Endothelial cell (in vitro differentiated cells): Measurements from ENCODE around the gene CCL8. TPM values are rescaled to one million over a fixed set of nuclear protein-coding genes. Genes with fewer than 3 reads are reported as not detected.
A peak's percentile ranks its signal among the peaks of the same experiment; 100 is the strongest.

ENCODE experiments used
- DNase-seq: peaks from one replicate; pipeline ENCODE4 v3.0.0; 2021; ENCODE audit warnings: low spot score
- H3K27ac Mint-ChIP-seq: one replicate; pipeline ENCODE4 v1.8.0; 2021; ENCODE audit warnings: mixed read lengths, inconsistent platforms; ENCODE audit not compliant: unreplicated experiment
- H3K27me3 Mint-ChIP-seq: one replicate; pipeline ENCODE4 v1.8.0; 2021; ENCODE audit warnings: mild to moderate bottlenecking, moderate library complexity, mixed read lengths, inconsistent platforms; ENCODE audit not compliant: unreplicated experiment
- H3K36me3 Mint-ChIP-seq: one replicate; pipeline ENCODE4 v1.8.0; 2021; ENCODE audit warnings: mild to moderate bottlenecking, low read depth, mixed read lengths, inconsistent platforms; ENCODE audit not compliant: unreplicated experiment
- H3K4me1 Mint-ChIP-seq: one replicate; pipeline ENCODE4 v1.8.0; 2021; ENCODE audit warnings: mild to moderate bottlenecking, mixed read lengths, inconsistent platforms; ENCODE audit not compliant: unreplicated experiment
- H3K4me3 Mint-ChIP-seq: one replicate; pipeline ENCODE4 v1.8.0; 2021; ENCODE audit warnings: mild to moderate bottlenecking, mixed read lengths, inconsistent platforms; ENCODE audit not compliant: unreplicated experiment
- H3K9me3 Mint-ChIP-seq: one replicate; pipeline ENCODE4 v1.8.0; 2021; ENCODE audit warnings: mixed read lengths, inconsistent platforms; ENCODE audit not compliant: unreplicated experiment
- total RNA-seq: library from RNA; stranded (reverse); fragmentation: NEBNext Ultra II Directional; extraction: Animal tissue kit (Norgen Biotek cat#: 25700); gene quantifications from one replicate; pipeline ENCODE4 v1.2.1, GENCODE V29; 2021; ENCODE audit not compliant: unreplicated experiment
- TF ChIP-seq, protein P1 (sequence below): fragments of 200-600 bp; sonication (generic); IDR thresholded peaks from one replicate; pipeline ENCODE4 v1.5.0; 2021; ENCODE audit warnings: antibody characterized with exemption; ENCODE audit not compliant: unreplicated experiment

Gene CCL8
- total RNA-seq, 1 donor from 2014 or later, result not detected

DNA sequence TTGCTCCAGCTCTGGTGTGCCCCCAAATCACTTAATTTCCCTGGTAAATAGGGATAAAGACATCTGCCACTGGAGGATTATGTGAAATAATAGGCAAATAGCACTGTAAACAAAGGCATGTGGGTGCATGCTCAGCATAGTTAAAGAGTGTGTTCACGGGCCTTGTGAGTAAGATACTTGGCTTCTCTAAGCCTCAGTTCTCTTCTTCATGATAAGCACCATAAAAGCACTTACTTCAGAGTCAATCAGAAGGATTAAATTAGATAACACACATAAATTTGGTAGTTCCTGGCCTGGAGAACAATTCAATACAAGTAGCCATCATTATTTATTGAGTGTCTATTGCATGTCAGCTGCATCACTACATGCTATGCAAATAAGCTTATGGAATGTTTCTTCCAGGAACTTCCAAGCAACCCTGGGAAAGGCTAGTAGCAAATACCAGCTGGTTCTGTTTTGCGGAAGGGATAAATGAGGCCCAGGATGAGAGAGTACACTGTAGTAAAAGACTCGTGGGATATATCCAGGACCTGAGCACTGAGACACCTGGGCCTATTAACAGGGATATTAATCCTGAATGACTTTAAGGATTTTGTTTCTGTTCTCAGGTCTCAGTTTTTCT, 19.2 kb upstream of the CCL8 start:
- Mint-ChIP-seq H3K27me3 (no peaks in the 10 kb centered on the region), H3K4me3 (no peak overlapping the region), H3K36me3 (no peaks in the 10 kb centered on the region), H3K4me1 (peaks cover 22% of the 10 kb centered on the region), H3K27ac (peak overlapping the region; percentile 17), H3K9me3 (no peaks in the 10 kb centered on the region)
- no peak for DNase-seq
- TF ChIP-seq, protein P1, sequence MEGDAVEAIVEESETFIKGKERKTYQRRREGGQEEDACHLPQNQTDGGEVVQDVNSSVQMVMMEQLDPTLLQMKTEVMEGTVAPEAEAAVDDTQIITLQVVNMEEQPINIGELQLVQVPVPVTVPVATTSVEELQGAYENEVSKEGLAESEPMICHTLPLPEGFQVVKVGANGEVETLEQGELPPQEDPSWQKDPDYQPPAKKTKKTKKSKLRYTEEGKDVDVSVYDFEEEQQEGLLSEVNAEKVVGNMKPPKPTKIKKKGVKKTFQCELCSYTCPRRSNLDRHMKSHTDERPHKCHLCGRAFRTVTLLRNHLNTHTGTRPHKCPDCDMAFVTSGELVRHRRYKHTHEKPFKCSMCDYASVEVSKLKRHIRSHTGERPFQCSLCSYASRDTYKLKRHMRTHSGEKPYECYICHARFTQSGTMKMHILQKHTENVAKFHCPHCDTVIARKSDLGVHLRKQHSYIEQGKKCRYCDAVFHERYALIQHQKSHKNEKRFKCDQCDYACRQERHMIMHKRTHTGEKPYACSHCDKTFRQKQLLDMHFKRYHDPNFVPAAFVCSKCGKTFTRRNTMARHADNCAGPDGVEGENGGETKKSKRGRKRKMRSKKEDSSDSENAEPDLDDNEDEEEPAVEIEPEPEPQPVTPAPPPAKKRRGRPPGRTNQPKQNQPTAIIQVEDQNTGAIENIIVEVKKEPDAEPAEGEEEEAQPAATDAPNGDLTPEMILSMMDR, result no peak

DNA sequence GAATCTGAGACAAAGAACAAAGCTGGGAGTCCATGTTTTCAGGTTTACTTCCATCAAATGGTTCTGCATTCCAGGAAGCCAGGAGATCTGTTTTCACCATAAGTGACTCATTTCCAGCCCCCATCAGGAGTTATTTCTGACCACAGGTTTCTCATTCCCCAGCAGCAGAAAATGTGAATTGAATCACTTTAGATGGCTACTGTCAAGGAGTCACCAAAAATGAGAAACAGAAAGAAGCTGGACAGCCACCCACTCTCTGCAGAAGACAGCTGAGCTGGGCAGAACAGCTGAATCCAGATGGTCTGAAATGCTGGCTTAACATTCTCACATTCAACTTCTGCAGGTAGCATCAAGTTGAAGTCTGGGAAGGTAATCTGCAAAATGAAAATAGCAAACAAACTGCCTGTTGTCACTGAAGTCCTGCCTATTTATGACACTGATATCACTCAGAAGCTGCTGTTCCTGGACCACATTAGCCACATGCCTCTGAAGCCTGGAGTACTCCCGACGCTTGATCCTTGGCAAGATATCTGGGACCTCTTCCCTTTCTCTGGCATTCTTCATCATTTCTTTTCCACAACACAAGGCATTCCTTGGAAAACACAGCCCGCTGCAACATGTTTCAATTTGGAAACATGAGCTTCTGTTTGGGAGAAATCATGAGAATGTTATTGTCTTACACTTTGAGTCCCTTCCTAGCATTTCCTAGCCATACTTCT, 18.4 kb upstream of the CCL8 start:
- H3K27me3 Mint-ChIP-seq, result no peaks in the 10 kb centered on the region
- DNase-seq, result no peak
- TF ChIP-seq, protein P1, result no peak
- peak overlapping the region; percentile 17 for H3K27ac Mint-ChIP-seq
- no peaks in the 10 kb centered on the region for H3K36me3 Mint-ChIP-seq
- no peak overlapping the region for H3K4me3 Mint-ChIP-seq
- H3K9me3 Mint-ChIP-seq, result no peaks in the 10 kb centered on the region
- peaks cover 22% of the 10 kb centered on the region for H3K4me1 Mint-ChIP-seq

DNA sequence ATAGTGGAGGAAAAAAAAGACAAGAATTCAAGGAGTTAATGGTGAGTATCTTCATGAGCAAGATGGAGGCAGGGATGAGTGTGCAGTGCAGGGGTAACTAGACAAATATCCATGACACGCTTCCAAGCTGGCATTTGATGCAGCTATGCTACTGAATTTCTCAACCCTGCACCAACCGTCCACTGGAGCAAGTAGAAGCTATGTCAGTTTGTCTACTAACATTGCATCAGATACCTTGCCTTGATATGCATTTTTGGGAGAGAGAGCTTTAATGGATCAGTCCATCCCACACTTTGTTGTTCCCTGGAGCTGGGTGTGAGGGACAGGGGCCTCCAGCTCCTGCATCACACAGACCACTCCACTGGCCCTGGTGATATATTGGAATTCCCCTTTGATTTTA, 17.2 kb upstream of the CCL8 start:
- Mint-ChIP-seq H3K36me3 (no peaks in the 10 kb centered on the region), H3K9me3 (no peaks in the 10 kb centered on the region), H3K4me3 (no peak overlapping the region), H3K27ac (no peak overlapping the region), H3K27me3 (no peaks in the 10 kb centered on the region), H3K4me1 (peaks cover 22% of the 10 kb centered on the region)
- DNase-seq, result no peak
- TF ChIP-seq, protein P1, result no peak

DNA sequence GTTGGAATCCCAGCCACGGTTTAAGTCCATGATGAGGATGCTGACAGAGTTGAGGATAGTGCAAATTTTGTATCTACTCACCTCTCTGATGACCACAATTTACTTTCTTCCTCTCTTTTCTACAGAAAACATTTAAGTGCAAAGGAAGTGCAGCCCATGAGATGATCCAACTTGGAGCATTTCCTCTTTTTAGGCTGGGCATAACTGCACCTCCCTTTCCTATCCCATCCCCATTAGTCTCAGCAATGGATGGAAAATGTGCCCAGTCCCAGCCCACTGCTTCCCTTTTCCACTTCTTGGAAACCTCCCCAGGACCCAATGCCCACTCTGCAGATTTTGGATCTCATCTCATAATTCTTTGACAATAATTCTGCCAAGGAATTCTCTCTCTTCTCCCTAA, 16.6 kb upstream of the CCL8 start:
- DNase-seq, result no peak
- no peaks in the 10 kb centered on the region for H3K9me3 Mint-ChIP-seq

More for the DNA sequence above, 16.6 kb upstream of the CCL8 start:
- no peak overlapping the region for H3K4me3 Mint-ChIP-seq
- TF ChIP-seq, protein P1, result no peak
- H3K36me3 Mint-ChIP-seq, result no peaks in the 10 kb centered on the region
- no peaks in the 10 kb centered on the region for H3K27me3 Mint-ChIP-seq
- H3K27ac Mint-ChIP-seq, result no peak overlapping the region
- H3K4me1 Mint-ChIP-seq, result peaks cover 22% of the 10 kb centered on the region
